Fibroblast of villous mesenchyme (primary cell): ENCODE measurements around the gene USP11. TPM values are rescaled to one million over a fixed set of nuclear protein-coding genes. Genes with fewer than 3 reads are reported as not detected.

ENCODE experiments used
- DNase-seq: peaks from one replicate; pipeline ENCODE4 v3.0.0-alpha.2; 2010; ENCODE audit warnings: low read depth
- H3K4me3 ChIP-seq: 2 replicates; pipeline ENCODE4 v1.5.1; 2011; ENCODE audit warnings: low read depth, mild to moderate bottlenecking, low read length
- total RNA-seq: library from RNA; depleted of rRNA; stranded (reverse); fragments of >200 nt; gene quantifications from 2 replicates; pipeline ENCODE4 v1.2.3, GENCODE V29; 2012
- TF ChIP-seq, protein P1 (sequence below): IDR thresholded peaks from 2 replicates; pipeline ENCODE4 v1.5.1; 2012; ENCODE audit warnings: low read depth, mild to moderate bottlenecking, low read length; ENCODE audit not compliant: insufficient read depth

The USP11 gene
- total RNA-seq, 1 donor, result 48.4 TPM

DNA sequence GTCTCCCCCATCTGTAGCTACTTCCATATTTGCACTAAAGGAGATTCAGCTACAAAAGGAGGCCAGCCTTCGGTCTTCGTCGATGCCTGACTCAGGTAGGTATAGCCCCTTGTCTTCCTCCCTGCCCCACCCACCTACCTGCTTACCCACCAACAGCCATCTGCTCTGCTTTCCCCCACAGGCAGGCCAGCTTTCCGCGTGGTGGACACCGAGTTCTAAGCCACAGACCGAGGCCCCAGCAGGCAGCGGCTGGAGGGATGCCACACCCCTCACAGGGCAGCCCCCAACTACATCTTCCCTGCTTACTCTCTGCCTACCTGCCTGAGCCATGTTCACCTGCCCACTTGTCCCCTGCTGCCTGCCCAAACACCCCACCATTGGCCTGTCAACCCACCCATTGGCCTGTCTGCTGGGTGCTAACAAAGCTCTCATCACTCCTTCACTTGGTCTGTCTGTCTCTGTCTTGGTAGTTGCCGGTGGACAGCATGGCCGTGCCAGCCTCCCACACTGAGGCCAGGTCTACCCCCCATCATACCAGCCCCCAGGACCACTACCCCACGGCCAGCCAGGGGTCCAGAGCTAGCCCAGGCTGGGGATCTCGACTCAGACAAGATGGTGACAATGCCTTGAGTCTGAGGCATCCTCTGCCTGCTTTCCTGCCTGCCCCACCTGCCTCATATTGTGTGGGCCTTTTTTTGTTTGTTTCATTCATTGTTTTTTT is 4.1 kb upstream of the USP11 start:
- no peak for DNase-seq
- TF ChIP-seq, protein P1, sequence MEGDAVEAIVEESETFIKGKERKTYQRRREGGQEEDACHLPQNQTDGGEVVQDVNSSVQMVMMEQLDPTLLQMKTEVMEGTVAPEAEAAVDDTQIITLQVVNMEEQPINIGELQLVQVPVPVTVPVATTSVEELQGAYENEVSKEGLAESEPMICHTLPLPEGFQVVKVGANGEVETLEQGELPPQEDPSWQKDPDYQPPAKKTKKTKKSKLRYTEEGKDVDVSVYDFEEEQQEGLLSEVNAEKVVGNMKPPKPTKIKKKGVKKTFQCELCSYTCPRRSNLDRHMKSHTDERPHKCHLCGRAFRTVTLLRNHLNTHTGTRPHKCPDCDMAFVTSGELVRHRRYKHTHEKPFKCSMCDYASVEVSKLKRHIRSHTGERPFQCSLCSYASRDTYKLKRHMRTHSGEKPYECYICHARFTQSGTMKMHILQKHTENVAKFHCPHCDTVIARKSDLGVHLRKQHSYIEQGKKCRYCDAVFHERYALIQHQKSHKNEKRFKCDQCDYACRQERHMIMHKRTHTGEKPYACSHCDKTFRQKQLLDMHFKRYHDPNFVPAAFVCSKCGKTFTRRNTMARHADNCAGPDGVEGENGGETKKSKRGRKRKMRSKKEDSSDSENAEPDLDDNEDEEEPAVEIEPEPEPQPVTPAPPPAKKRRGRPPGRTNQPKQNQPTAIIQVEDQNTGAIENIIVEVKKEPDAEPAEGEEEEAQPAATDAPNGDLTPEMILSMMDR, result no peak
- H3K4me3 ChIP-seq, result no peak overlapping the region

DNA sequence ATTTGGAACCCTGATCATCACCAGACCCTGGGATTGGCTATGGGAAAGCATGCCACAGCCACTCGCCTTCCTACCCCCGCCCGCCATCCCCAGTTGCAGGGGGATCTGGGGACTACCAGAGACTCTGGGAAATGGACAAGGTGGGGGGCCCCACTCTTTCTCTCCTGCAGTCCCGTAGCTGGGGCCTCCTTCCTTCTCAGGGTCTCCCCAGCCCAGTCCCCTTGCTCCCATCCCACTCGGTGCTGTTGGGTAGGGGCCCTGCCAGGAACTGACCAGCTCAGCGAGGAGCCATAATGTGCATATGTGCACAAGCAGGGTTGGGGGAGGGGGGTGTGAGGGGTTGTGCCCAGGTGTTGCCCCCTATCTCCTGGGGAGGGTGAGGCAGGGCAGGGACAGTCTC is 3.4 kb upstream of the USP11 start:
- TF ChIP-seq, protein P1, result no peak
- no peak overlapping the region for H3K4me3 ChIP-seq
- DNase-seq, result no peak

DNA sequence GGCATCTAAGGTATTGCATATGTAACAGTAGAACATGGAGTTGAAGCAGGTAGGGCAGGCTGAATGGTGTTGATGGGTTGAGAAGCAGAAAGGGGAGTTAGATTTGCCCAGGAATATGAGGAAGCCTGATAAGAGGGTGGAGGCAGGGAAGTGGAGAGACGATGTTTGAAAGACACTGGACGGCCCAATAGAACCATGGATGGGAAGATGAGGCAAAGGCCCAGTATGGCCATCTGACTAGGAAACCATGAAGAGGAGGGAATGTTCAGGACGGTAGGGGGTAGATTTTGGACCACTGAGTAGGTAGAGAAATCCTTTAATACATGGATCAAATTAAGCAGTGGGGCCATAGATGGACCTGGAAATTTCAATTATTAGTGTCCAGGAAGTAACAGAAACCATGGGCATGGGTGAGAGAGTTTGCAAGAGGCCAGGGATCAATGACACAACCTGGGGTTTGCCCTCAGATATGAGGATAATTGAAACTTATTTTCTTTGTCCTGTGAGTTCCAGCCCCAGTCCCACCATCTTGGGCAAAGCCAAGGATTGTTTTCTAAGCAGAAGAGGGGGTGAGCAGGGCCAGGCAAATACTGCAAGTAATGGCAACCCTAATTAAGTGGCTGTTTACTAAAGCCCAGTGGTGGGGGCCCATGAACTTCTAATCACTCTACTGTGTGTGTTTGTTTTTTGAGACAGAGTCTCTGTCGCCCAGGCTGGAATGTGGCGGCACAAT is 2.5 kb upstream of the USP11 start:
- DNase-seq, result no peak
- no peak overlapping the region for H3K4me3 ChIP-seq
- TF ChIP-seq, protein P1, result no peak

DNA sequence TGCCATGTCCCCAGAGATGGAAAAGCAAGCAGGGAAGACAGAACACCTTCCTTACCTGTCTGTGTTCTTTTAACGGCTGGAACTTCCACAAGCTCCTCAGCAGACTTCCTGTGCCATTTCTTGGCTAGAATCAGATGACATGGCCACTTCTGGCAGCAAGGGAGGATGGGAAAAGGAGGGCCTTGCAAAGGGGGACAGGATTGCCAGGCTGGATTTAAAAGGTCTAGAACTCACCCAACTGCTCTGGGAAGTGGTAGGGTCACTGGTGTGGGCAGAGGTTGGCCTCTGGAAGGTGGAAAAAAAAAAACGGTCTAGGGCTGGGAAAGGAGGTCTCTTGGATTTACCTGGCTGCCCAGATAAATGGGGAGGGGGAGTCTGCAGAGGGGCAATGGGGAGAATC is 1.6 kb upstream of the USP11 start:
- H3K4me3 ChIP-seq, result no peak overlapping the region
- no peak for DNase-seq
- TF ChIP-seq, protein P1, result no peak

DNA sequence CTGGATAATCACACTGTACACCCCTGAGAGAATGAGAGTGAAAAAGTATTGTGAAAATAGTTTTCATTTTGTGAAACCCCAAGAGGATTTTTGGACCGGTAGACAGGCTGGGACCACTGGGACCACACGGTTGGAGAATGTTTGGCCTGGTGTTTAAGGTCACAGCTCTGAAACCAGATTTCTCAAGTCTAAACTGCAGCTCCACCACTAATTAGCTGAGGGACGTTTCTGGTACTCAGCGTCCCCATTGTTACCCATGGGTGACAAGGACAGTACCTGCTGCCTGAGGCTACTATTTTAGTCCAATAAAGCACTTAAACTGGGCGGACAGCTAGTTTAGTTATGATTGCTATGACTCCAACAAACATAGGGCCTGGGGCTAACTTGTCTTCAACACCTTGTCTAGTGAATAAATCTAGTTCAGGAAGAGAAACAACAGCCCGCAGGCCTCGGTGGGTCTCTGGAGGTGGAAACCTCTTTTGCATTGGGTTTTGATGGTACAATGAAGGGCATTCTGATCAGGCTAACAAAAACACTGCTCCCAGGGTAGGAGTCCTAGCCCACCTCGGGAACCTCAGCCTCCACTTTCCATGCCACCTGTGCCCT is 509 bp upstream of the USP11 start:
- TF ChIP-seq, protein P1, result no peak
- DNase-seq, result no peak
- H3K4me3 ChIP-seq, result peak overlapping the region; percentile 74

DNA sequence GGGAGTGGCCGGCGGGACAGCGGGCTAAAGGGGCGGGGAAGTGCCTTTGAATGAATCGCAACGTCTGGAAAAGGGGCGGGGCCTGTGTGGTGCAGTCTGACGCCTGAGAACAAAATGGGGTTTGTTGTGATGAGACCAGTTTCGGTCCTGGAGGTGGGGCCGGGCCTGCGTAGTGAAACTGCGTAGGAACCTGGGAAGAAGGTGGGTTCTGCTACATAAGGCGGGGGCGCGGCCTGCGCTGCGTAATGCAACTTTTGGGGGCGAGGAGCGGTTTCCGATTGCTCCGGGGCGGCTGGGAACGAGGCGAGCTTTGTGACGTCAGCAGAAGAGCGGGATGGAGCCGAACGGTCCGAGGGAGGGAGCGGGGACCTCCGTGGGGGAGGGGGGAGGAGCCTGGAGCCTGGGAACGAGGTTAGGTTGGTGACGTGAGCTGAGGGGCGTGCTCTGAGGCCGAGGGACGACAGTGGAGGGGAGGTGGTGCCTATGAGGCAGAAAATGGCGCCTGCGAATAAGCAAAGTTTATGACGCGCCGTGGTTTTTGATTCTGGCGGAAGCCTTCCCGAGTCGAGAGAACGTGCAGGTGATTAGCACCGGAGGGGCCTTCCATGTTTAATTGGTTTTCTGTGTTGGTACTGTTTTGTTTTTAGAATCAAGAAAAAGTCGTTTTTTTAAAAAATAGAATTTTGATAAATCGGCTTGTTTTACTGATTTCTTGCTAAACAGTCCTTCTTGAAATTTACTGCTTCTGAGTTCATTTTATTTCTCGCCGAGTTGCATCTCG is 714 bp downstream of the USP11 start:
- TF ChIP-seq, protein P1, result no peak
- peak; percentile 98 for DNase-seq
- H3K4me3 ChIP-seq, result peak overlapping the region; percentile 74
